ENCODE results near the gene CARD6. TPM values are rescaled to one million over a fixed set of nuclear protein-coding genes. Genes with fewer than 3 reads are reported as not detected.

The CARD6 gene
- total RNA-seq, 1 donor from 2014 or later: 0.72 TPM

- TF ChIP-seq, protein P1, sequence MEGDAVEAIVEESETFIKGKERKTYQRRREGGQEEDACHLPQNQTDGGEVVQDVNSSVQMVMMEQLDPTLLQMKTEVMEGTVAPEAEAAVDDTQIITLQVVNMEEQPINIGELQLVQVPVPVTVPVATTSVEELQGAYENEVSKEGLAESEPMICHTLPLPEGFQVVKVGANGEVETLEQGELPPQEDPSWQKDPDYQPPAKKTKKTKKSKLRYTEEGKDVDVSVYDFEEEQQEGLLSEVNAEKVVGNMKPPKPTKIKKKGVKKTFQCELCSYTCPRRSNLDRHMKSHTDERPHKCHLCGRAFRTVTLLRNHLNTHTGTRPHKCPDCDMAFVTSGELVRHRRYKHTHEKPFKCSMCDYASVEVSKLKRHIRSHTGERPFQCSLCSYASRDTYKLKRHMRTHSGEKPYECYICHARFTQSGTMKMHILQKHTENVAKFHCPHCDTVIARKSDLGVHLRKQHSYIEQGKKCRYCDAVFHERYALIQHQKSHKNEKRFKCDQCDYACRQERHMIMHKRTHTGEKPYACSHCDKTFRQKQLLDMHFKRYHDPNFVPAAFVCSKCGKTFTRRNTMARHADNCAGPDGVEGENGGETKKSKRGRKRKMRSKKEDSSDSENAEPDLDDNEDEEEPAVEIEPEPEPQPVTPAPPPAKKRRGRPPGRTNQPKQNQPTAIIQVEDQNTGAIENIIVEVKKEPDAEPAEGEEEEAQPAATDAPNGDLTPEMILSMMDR (IDR thresholded peaks at IDR 0.05): no peak
- peaks cover 15% of the 10 kb centered on the region for H3K36me3 Mint-ChIP-seq (ENCODE audit: low read depth)
- H3K27ac Mint-ChIP-seq (ENCODE audit: unreplicated experiment): no peak overlapping the region
- no peak for DNase-seq (ENCODE audit: low spot score)
- peaks cover 18% of the 10 kb centered on the region for H3K27me3 Mint-ChIP-seq (ENCODE audit: low read depth)
- peaks cover 34% of the 10 kb centered on the region for H3K4me1 Mint-ChIP-seq (ENCODE audit: low read depth)
- no peaks in the 10 kb centered on the region for H3K9me3 Mint-ChIP-seq (ENCODE audit: low read depth)
- no peak overlapping the region for H3K4me3 Mint-ChIP-seq (ENCODE audit: unreplicated experiment)
Measured at GRCh38 chr5:40838086-40838485, 3.1 kb upstream of the CARD6 start.

DNA sequence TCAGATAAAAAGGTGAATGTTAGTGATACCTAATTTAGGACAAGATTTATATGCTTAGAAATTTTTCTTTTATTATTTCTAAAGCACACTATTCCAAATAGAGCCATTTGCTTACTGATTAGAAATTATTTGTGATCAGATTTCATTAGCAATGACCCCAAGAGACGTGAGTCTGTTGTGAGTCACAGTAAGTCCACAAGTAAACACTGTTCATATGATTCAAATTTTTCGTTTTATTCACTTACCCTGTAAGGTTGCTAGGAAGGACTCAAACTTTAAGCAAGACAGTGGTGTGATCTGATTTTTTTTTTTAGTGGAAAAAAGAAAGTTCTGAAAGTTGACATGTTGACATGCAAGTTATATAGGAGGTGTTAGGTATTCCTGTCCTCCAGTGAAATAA lies 1.2 kb downstream of the CARD6 start:
- TF ChIP-seq, protein P1 (IDR thresholded peaks at IDR 0.05): no peak
- no peak overlapping the region for H3K4me3 Mint-ChIP-seq (ENCODE audit: unreplicated experiment)
- H3K27me3 Mint-ChIP-seq (ENCODE audit: low read depth): peaks cover 37% of the 10 kb centered on the region
- H3K27ac Mint-ChIP-seq (ENCODE audit: unreplicated experiment): no peak overlapping the region
- DNase-seq (ENCODE audit: low spot score): no peak
- peaks cover 6% of the 10 kb centered on the region for H3K4me1 Mint-ChIP-seq (ENCODE audit: low read depth)
- H3K36me3 Mint-ChIP-seq (ENCODE audit: low read depth): no peaks in the 10 kb centered on the region
- no peaks in the 10 kb centered on the region for H3K9me3 Mint-ChIP-seq (ENCODE audit: low read depth)

DNA sequence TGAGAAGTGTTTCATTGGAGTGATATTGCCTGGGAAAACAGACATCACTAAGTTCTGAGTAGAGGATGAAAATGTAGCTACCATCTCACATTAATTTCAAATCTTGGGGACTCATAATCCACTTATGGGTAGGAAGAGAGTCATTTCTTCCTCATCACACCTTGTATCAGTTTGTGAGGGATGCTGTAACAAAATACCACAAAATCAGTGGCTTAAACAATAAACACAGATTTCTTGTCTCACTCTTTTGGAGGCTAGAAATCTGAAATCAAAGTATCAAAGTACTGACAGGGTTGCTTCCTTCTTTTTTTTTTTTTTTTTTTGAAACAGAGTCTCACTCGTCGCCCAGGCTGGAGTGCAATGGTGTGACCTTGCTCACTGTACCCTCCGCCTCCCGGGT lies 3.4 kb downstream of the CARD6 start:
- TF ChIP-seq, protein P1 (IDR thresholded peaks at IDR 0.05): no peak
- no peaks in the 10 kb centered on the region for H3K36me3 Mint-ChIP-seq (ENCODE audit: low read depth)
- no peak overlapping the region for H3K27ac Mint-ChIP-seq (ENCODE audit: unreplicated experiment)
- no peak for DNase-seq (ENCODE audit: low spot score)
- no peaks in the 10 kb centered on the region for H3K9me3 Mint-ChIP-seq (ENCODE audit: low read depth)
- no peak overlapping the region for H3K4me3 Mint-ChIP-seq (ENCODE audit: unreplicated experiment)
- H3K27me3 Mint-ChIP-seq (ENCODE audit: low read depth): peaks cover 47% of the 10 kb centered on the region
- peaks cover 6% of the 10 kb centered on the region for H3K4me1 Mint-ChIP-seq (ENCODE audit: low read depth)

- TF ChIP-seq, protein P1 (IDR thresholded peaks at IDR 0.05): no peak
Measured at GRCh38 chr5:40846371-40846770, 5.2 kb downstream of the CARD6 start.

DNA sequence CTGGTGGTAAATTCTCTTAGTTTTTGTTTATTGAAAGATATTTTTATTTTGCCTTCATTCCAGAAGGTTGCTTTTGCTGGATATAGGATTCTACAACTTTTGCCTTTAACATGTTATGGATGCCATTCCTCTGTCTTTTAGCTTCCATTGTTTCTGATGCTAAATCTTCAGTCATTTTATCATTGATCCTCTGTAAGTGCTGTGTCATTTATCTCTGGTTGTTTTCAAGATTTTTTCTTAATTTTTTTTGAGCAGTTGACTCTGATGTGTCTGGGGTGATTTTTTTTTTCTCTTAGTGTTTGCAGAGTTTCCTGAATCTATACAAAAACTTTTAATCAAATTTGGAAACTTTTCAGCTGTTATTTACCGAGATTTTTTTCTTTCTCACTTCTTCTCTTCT lies 6.4 kb downstream of the CARD6 start:
- TF ChIP-seq, protein P1 (IDR thresholded peaks at IDR 0.05): no peak
- Mint-ChIP-seq H3K36me3 (ENCODE audit: low read depth) (no peaks in the 10 kb centered on the region), H3K4me1 (ENCODE audit: low read depth) (no peaks in the 10 kb centered on the region), H3K4me3 (ENCODE audit: unreplicated experiment) (no peak overlapping the region), H3K9me3 (ENCODE audit: low read depth) (no peaks in the 10 kb centered on the region), H3K27me3 (ENCODE audit: low read depth) (peaks cover 30% of the 10 kb centered on the region), H3K27ac (ENCODE audit: unreplicated experiment) (no peak overlapping the region)
- no peak for DNase-seq (ENCODE audit: low spot score)

More at GRCh38 chr5:40846371-40846770, 5.2 kb downstream of the CARD6 start:
- H3K4me3 Mint-ChIP-seq (ENCODE audit: unreplicated experiment): no peak overlapping the region
- H3K36me3 Mint-ChIP-seq (ENCODE audit: low read depth): no peaks in the 10 kb centered on the region
- H3K27ac Mint-ChIP-seq (ENCODE audit: unreplicated experiment): no peak overlapping the region
- peaks cover 5% of the 10 kb centered on the region for H3K4me1 Mint-ChIP-seq (ENCODE audit: low read depth)
- H3K9me3 Mint-ChIP-seq (ENCODE audit: low read depth): no peaks in the 10 kb centered on the region
- H3K27me3 Mint-ChIP-seq (ENCODE audit: low read depth): peaks cover 38% of the 10 kb centered on the region
- no peak for DNase-seq (ENCODE audit: low spot score)
